Neural progenitor cell (in vitro differentiated cells): ENCODE data around the gene GALM. TPM values are rescaled to one million over a fixed set of nuclear protein-coding genes. Genes with fewer than 3 reads are reported as not detected.

Experiments used
- DNase-seq: peaks from one replicate; pipeline ENCODE4 v3.0.0-alpha.2; 2016; ENCODE audit warnings: low spot score
- H2AFZ ChIP-seq: fragments of 200-600 bp; sonication (generic); replicated peaks from 2 replicates; pipeline ENCODE4 v1.6.1; 2016; ENCODE audit warnings: antibody characterized with exemption
- H3F3A ChIP-seq: fragments of 200-600 bp; sonication (generic); 2 replicates; pipeline ENCODE4 v1.6.1; 2016; ENCODE audit warnings: antibody characterized with exemption, low read depth
- H3K27ac ChIP-seq: fragments of 200-600 bp; sonication (generic); 2 replicates; pipeline ENCODE4 v1.5.1; 2016; ENCODE audit warnings: mild to moderate bottlenecking
- H3K27me3 ChIP-seq: fragments of 200-600 bp; sonication (generic); 2 replicates; pipeline ENCODE4 v1.6.1; 2016; ENCODE audit warnings: mild to moderate bottlenecking, moderate library complexity
- H3K36me3 ChIP-seq: fragments of 200-600 bp; sonication (generic); 2 replicates; pipeline ENCODE4 v1.5.1; 2016
- H3K4me1 ChIP-seq: fragments of 200-600 bp; sonication (generic); 2 replicates; pipeline ENCODE4 v1.6.1; 2016; ENCODE audit warnings: mixed run types
- H3K4me2 ChIP-seq: fragments of 200-600 bp; sonication (generic); 2 replicates; pipeline ENCODE4 v1.6.1; 2016
- H3K4me3 ChIP-seq: fragments of 200-600 bp; sonication (generic); 2 replicates; pipeline ENCODE4 v1.5.1; 2016
- H3K79me2 ChIP-seq: fragments of 200-600 bp; sonication (generic); 2 replicates; pipeline ENCODE4 v1.6.1; 2016; ENCODE audit warnings: low read depth
- H3K9ac ChIP-seq: fragments of 200-600 bp; sonication (generic); 2 replicates; pipeline ENCODE4 v1.6.1; 2016
- H3K9me3 ChIP-seq: fragments of 200-600 bp; sonication (generic); 2 replicates; pipeline ENCODE4 v1.5.1; 2016; ENCODE audit warnings: low read depth
- H4K20me1 ChIP-seq: fragments of 200-600 bp; sonication (generic); 2 replicates; pipeline ENCODE4 v1.6.1; 2016; ENCODE audit warnings: low read depth
- H3K27ac Mint-ChIP-seq: 3 replicates; pipeline ENCODE4 v1.8.0; 2021; ENCODE audit warnings: mixed read lengths
- H3K27me3 Mint-ChIP-seq: 2 replicates; pipeline ENCODE4 v1.8.0; 2022; ENCODE audit warnings: low read depth, mild to moderate bottlenecking, inconsistent platforms, moderate library complexity, mixed read lengths; ENCODE audit not compliant: insufficient read depth
- H3K36me3 Mint-ChIP-seq: 3 replicates; pipeline ENCODE4 v1.8.0; 2021; ENCODE audit warnings: mixed read lengths
- H3K4me1 Mint-ChIP-seq: 3 replicates; pipeline ENCODE4 v1.8.0; 2021; ENCODE audit warnings: mixed read lengths
- H3K4me3 Mint-ChIP-seq: 3 replicates; pipeline ENCODE4 v1.8.0; 2021; ENCODE audit warnings: mild to moderate bottlenecking, moderate library complexity, mixed read lengths
- H3K9me3 Mint-ChIP-seq: 3 replicates; pipeline ENCODE4 v1.8.0; 2020; ENCODE audit warnings: mixed read lengths
- EZH2 ChIP-seq: fragments of 200-600 bp; sonication (generic); IDR thresholded peaks from 2 replicates; pipeline ENCODE4 v1.6.1; 2017; ENCODE audit warnings: antibody characterized with exemption, mild to moderate bottlenecking, moderate library complexity
- EZH2phosphoT487 ChIP-seq: fragments of 200-600 bp; sonication (generic); IDR thresholded peaks from 2 replicates; pipeline ENCODE4 v1.6.1; 2017; ENCODE audit warnings: antibody characterized with exemption
- total RNA-seq: library from RNA; depleted of rRNA; stranded (reverse); fragments of >200 nt; gene quantifications from 2 replicates; pipeline ENCODE4 v1.2.3, GENCODE V29; 2015; ENCODE audit warnings: low replicate concordance
- TF ChIP-seq, protein P1 (sequence below): fragments of 200-600 bp; sonication (generic); IDR thresholded peaks from 2 replicates; pipeline ENCODE4 v1.5.1; 2017; ENCODE audit warnings: antibody characterized with exemption, mild to moderate bottlenecking

GALM gene
- total RNA-seq, 1 donor from 2014 or later, result 7.1 TPM

DNA sequence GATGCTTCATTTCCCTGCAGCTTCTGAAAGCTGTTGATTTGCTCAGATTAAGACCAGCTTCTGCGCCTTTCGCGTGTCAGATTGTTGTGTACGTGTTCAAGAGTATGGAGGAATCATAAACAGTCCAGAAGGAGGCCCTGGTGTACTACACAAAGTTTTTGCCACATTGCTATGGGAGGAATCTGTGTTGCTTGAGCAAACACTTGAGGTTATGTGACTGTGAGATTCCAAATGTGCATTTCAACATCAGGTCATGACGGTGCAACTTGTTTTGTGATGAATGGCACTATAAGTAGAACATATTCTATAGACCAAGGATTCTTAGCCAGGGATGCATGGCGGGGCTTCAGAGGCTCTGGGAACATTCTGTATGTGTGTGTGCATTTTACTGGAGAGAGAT lies 50.3 kb downstream of the GALM start:
- no peaks in the 10 kb centered on the region for H3K79me2 ChIP-seq
- TF ChIP-seq EZH2phosphoT487, result no peak
- no peaks in the 10 kb centered on the region for H3K9me3 ChIP-seq
- H3K4me3 ChIP-seq, result no peak overlapping the region
- no peak overlapping the region for H2AFZ ChIP-seq
- H3K4me1 Mint-ChIP-seq, result no peaks in the 10 kb centered on the region
- no peak for DNase-seq
- no peak overlapping the region for H3K4me2 ChIP-seq
- H4K20me1 ChIP-seq, result no peaks in the 10 kb centered on the region
- H3K36me3 Mint-ChIP-seq, result peaks cover 12% of the 10 kb centered on the region
- no peak overlapping the region for H3K27ac Mint-ChIP-seq
- H3K4me3 Mint-ChIP-seq, result no peak overlapping the region
- peaks cover 4% of the 10 kb centered on the region for H3K27me3 Mint-ChIP-seq
- H3K27me3 ChIP-seq, result no peaks in the 10 kb centered on the region
- no peak overlapping the region for H3K27ac ChIP-seq
- H3K9me3 Mint-ChIP-seq, result peaks cover 3% of the 10 kb centered on the region
- no peaks in the 10 kb centered on the region for H3F3A ChIP-seq
- no peaks in the 10 kb centered on the region for H3K4me1 ChIP-seq
- no peak overlapping the region for H3K9ac ChIP-seq
- H3K36me3 ChIP-seq, result no peaks in the 10 kb centered on the region

DNA sequence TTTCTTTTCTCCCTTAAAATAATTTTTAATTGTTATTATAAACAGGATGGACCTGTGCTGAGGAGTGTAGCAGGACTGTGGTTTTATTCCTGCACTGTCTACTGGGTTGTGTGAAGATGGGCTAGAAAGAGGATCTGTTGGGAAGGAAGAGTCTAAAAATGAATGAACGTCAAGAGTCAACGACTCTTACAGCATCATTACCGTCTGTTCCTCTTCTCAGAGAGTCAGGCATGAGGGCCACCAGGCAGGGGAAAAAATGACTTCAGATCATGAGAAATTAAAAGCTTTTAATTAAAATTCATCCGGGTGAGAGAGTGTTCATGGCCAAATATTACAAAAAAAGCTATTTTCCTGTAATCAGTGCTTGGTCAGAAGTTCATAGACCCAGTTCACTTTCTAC lies 52.7 kb downstream of the GALM start:
- no peaks in the 10 kb centered on the region for H3K79me2 ChIP-seq
- Mint-ChIP-seq H3K36me3 (peaks cover 10% of the 10 kb centered on the region), H3K27me3 (no peaks in the 10 kb centered on the region), H3K27ac (no peak overlapping the region), H3K4me1 (no peaks in the 10 kb centered on the region), H3K4me3 (no peak overlapping the region), H3K9me3 (no peaks in the 10 kb centered on the region)
- no peak overlapping the region for H3K27ac ChIP-seq
- no peaks in the 10 kb centered on the region for H3K27me3 ChIP-seq
- no peak overlapping the region for H3K4me3 ChIP-seq
- H2AFZ ChIP-seq, result no peak overlapping the region
- no peaks in the 10 kb centered on the region for H3F3A ChIP-seq
- TF ChIP-seq EZH2 (no peak), EZH2phosphoT487 (no peak)
- TF ChIP-seq, protein P1, sequence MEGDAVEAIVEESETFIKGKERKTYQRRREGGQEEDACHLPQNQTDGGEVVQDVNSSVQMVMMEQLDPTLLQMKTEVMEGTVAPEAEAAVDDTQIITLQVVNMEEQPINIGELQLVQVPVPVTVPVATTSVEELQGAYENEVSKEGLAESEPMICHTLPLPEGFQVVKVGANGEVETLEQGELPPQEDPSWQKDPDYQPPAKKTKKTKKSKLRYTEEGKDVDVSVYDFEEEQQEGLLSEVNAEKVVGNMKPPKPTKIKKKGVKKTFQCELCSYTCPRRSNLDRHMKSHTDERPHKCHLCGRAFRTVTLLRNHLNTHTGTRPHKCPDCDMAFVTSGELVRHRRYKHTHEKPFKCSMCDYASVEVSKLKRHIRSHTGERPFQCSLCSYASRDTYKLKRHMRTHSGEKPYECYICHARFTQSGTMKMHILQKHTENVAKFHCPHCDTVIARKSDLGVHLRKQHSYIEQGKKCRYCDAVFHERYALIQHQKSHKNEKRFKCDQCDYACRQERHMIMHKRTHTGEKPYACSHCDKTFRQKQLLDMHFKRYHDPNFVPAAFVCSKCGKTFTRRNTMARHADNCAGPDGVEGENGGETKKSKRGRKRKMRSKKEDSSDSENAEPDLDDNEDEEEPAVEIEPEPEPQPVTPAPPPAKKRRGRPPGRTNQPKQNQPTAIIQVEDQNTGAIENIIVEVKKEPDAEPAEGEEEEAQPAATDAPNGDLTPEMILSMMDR, result no peak
- no peak for DNase-seq
- no peak overlapping the region for H3K9ac ChIP-seq
- H4K20me1 ChIP-seq, result no peaks in the 10 kb centered on the region
- no peaks in the 10 kb centered on the region for H3K36me3 ChIP-seq
- H3K9me3 ChIP-seq, result no peaks in the 10 kb centered on the region
- H3K4me2 ChIP-seq, result no peak overlapping the region
- H3K4me1 ChIP-seq, result no peaks in the 10 kb centered on the region

DNA sequence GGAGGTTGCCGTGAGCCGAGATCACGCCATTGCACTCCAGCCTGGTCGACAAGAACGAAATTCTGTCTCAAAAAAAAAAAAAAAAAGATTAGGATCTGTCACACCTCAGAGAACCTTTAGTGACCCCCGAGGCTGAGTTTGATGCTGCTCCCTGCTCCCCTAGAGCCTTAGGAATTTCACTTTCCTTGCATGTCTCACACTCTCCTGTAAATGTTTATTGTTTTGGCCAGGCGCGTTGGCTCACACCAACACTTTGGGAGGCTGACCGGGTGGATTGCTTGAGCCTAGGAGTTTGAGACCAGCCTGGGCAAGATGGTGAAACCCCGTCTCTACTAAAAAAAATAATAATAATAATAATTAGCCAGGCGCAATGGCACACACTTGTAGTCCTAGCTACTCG lies 53.8 kb downstream of the GALM start:
- Histone ChIP-seq H3K27ac (no peak overlapping the region), H3K9ac (no peak overlapping the region), H3K4me2 (no peak overlapping the region), H3F3A (no peaks in the 10 kb centered on the region), H2AFZ (no peak overlapping the region), H3K27me3 (no peaks in the 10 kb centered on the region), H3K79me2 (no peaks in the 10 kb centered on the region), H3K36me3 (no peaks in the 10 kb centered on the region), H4K20me1 (no peaks in the 10 kb centered on the region), H3K9me3 (no peaks in the 10 kb centered on the region), H3K4me3 (no peak overlapping the region), H3K4me1 (no peaks in the 10 kb centered on the region)
- Mint-ChIP-seq H3K27me3 (no peaks in the 10 kb centered on the region), H3K4me3 (no peak overlapping the region), H3K36me3 (peaks cover 7% of the 10 kb centered on the region), H3K9me3 (no peaks in the 10 kb centered on the region), H3K4me1 (no peaks in the 10 kb centered on the region), H3K27ac (no peak overlapping the region)
- no peak for TF ChIP-seq EZH2
- no peak for TF ChIP-seq EZH2phosphoT487
- DNase-seq, result no peak

DNA sequence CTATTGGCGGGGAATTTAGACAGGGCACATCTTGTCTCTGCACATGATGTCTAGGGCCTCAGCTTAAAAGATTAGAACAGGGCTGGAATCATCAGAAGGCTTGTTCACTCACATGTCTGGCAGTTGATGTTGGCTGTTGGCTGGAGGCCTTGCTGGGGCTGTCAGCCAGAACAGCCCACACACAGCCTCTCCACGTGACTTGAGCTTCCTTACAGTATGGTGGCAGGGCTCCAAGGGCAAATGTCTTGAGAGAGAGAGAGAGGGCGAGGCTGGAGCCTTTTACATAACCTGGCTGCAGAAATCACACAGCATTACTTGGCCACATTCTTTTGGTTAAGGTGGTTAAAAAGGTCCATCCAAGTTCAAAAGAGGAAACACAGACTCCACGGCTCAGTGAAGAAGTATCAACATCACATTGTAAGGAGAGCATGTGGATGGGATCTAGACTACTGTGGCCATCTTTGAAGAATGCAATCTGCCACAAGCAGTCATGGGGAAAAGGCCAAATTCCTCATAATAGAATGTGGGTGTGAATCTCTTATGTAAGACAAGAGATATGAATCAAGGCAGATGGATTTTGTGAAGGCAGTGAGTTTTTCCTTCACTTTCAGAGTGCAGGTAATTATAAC lies 54.8 kb downstream of the GALM start:
- H3K36me3 ChIP-seq, result no peaks in the 10 kb centered on the region
- Mint-ChIP-seq H3K4me3 (no peak overlapping the region), H3K4me1 (no peaks in the 10 kb centered on the region), H3K27me3 (no peaks in the 10 kb centered on the region), H3K27ac (no peak overlapping the region), H3K9me3 (no peaks in the 10 kb centered on the region), H3K36me3 (peaks cover 7% of the 10 kb centered on the region)
- TF ChIP-seq EZH2 (no peak), EZH2phosphoT487 (no peak)
- TF ChIP-seq, protein P1, result no peak
- H3K4me3 ChIP-seq, result no peak overlapping the region
- no peaks in the 10 kb centered on the region for H3K79me2 ChIP-seq
- no peaks in the 10 kb centered on the region for H3K9me3 ChIP-seq
- H3K27ac ChIP-seq, result no peak overlapping the region
- no peaks in the 10 kb centered on the region for H3F3A ChIP-seq
- no peak overlapping the region for H2AFZ ChIP-seq
- H3K27me3 ChIP-seq, result no peaks in the 10 kb centered on the region
- H3K9ac ChIP-seq, result no peak overlapping the region
- no peak overlapping the region for H3K4me2 ChIP-seq
- H3K4me1 ChIP-seq, result no peaks in the 10 kb centered on the region
- no peak for DNase-seq
- H4K20me1 ChIP-seq, result no peaks in the 10 kb centered on the region
